ENCODE measurements around the gene NBPF1.
A peak's percentile ranks its signal among the peaks of the same experiment; 100 is the strongest.
"Not testable (repeated sequence)": the region's sequence is repeated elsewhere in the genome, so short reads cannot be mapped to it uniquely, and the experiment has no call there.

Gene NBPF1

DNA sequence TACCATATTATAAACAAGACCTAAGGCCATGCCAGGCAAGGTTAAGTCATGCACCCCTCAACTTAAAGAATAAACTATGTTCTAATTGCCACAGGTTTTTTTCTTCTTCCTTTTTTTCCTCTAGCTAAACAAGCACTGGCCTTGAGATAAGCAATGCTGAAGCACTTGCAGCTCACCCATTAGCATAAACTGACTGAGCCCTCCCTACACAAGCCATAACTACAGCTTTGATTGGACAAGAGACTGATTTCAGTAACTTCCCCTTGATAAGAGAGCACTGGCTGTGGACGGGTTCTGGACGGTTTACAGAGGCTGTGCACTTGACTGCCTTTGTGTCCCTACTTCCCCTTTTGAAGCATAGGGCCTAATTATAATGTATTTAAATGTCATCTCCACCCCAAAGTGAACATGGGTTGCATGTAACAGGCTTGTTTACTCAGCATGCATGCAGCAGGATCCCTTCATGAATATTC is 72.9 kb downstream of the NBPF1 start:
- DNase-seq = not testable (repeated sequence)

- not testable (repeated sequence) for DNase-seq
Observed at GRCh38 chr1:16537528-16537927, 75.8 kb downstream of the NBPF1 start.

GRCh38 chr1:16536796-16537195 is 76.6 kb downstream of the NBPF1 start:
- not testable (repeated sequence) for DNase-seq

DNA sequence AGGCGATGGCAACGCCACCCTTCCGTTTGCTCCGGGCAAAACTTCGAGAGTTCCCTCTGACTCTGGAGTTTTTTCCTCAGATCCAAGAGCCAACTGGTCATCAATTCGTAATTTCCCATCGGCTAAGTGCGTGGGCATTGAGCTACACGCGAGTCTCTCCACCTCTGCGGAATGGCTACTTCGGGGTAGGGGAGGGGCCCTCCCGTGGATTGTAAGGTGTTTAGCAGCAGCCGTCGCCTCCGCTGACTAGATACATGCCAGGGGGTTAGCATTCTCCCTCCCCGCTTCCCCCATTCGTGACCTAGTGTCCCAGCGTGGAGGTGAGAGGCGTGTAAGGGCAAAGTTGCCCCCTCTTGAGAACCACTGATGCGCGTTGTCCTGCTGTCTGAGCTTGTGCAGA is 77.5 kb downstream of the NBPF1 start:
- DNase-seq = not testable (repeated sequence)

DNA sequence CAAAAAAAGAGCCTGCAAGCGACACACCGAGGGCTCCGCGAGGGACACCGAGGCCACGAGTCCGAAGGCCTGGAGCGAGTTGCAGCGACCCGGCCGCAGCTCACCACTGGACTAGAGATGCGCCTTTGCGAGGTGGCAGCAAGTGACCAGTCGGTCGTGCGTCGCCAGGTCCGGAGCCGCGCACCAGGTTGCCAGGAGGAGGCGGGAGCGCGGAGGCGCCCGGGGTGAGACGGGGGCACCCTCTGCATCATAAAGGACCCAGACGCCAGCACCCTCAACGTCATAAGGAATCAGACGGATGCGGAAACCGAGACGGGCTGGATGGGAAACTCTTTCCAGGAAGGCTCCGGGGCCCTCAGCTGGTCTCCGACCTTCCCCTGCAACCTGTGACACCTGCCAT is 77.9 kb downstream of the NBPF1 start:
- not testable (repeated sequence) for DNase-seq

DNA sequence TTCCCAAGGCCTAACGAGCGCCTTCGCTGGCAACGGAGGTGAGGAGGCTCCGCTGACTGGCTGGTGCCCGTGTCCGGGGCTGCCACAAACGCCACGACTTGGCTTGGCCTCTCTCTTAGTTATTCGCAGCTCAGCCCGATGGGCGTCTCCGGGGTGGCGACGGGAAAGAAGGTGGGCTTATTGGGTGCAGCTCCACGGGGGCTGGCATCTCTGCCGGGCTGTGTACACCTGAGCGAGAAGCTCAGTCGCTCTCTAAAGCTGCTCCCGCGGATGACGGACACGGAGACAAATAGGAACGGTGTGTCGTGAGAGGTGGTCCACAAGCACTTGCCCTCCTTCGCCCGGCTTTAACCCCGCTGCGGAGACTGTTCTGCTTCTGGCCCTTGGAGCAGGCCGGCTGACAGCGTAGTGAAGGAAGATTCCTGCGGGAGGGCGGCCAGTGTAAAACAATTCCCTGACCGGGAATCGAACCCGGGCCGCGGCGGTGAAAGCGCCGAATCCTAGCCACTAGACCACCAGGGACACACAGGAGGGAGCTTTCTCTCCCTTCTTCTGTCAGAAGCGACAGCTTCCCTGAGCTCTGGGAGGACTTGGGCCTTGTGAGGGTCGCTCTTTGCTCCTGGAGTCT is 78.4 kb downstream of the NBPF1 start:
- DNase-seq = not testable (repeated sequence)

DNA sequence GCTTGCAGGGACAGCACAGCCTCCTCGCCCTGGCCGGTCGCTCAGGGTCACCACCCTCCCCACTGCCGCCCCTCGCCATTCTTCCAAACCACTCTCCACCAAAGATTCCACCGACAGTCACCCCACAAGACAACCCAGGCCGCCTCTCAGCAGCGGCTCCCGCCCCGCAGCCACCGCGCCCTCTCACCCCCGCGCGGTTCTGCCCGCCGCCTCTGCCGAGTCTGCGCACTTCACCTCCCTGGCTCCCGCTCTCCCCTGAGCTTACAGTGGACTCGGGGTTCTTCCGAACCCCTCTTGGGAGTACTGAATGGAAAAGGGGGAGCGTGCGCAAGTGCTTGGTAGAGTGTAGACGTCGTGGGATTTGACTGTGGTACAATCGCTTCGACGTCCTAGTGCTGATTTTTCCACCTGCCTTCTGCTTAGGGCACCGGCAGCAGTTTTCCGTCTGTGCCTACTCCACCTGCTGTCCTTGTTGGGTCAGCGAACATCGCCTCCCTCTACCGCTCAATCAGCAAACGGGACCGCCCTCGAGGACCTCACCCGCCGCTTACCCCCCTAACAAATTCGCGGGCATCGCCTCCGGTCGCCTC is 79.0 kb downstream of the NBPF1 start:
- DNase-seq = not testable (repeated sequence)

GRCh38 chr1:16532235-16532991 is 81.0 kb downstream of the NBPF1 start:
- not testable (repeated sequence) for DNase-seq

DNA sequence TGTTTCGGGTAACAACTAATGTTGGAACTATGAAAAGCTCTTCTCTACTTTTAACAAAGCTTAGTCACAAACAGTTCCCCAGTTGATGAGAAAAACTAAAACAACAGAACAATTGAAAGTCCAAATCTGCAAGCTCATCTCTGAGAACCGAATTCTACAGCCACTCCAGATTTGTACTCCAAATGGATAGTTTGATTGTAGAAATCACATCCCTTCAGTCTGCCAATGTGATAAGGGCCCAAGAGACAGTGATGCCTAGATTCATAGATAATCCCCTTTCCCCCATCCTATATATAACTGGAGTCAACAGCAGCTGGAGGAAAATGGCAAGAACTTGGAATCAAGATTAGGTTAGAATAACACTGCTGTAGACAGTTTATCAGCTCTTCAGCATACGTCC is 85.0 kb downstream of the NBPF1 start:
- not testable (repeated sequence) for DNase-seq

GRCh38 chr1:16525769-16526168 is 87.6 kb downstream of the NBPF1 start:
- DNase-seq = not testable (repeated sequence)

GRCh38 chr1:16521679-16522078 is 91.7 kb downstream of the NBPF1 start:
- not testable (repeated sequence) for DNase-seq

DNA sequence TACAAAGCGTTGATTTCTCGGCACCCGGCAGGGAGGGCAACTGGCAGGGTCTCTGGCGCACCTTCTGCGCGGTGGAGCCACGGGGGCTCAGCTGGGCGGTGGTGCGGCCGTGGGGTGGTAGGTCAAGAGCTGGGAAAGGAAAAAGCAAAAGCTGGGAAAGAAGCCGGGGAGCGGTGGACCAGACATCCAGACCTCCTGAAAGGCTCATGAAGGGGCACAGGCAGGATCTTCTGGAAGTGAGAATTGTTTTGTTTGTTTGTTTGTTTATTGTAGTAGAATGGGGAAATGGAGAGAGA is 92.1 kb downstream of the NBPF1 start:
- no peak for DNase-seq

- not testable (repeated sequence) for DNase-seq
Observed at GRCh38 chr1:16520435-16521287, 92.7 kb downstream of the NBPF1 start.

GRCh38 chr1:16519255-16519951 is 94.0 kb downstream of the NBPF1 start:
- not testable (repeated sequence) for DNase-seq

- not testable (repeated sequence) for DNase-seq
Observed at GRCh38 chr1:16518913-16519254, 94.5 kb downstream of the NBPF1 start.

DNA sequence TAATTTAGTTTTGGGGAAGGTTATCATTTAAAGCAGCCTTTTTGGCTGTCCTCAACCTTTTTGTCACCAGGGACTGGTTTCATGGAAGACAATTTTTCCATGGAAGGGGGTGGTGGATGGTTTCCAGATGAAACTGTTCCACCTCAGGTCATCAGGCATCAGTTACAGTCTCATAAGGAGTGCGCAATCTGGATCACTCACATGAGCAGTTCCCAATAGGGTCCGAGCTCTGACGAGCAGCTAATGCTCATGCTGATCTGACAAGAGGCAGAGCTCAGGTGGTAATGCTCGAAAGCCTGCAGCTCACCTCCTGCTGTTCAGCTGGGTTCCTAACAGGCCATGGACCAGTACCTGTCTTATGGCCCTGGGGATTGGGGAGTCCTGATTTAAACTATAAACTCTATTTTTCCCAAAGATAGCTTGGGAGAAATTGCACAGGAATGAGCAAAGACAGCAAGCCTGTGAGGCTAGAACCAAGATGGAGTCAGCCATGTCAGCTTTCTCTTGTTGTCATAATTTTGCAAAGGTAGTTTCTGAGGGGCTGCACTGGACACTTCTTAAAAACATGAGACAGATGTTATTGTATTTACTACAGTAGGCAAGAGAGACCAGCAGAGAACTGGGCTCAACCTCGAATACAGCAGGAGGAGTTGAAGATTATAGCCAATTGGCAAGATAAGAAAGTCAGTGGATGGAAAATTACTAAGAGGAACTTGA is 96.5 kb downstream of the NBPF1 start:
- not testable (repeated sequence) for DNase-seq

DNA sequence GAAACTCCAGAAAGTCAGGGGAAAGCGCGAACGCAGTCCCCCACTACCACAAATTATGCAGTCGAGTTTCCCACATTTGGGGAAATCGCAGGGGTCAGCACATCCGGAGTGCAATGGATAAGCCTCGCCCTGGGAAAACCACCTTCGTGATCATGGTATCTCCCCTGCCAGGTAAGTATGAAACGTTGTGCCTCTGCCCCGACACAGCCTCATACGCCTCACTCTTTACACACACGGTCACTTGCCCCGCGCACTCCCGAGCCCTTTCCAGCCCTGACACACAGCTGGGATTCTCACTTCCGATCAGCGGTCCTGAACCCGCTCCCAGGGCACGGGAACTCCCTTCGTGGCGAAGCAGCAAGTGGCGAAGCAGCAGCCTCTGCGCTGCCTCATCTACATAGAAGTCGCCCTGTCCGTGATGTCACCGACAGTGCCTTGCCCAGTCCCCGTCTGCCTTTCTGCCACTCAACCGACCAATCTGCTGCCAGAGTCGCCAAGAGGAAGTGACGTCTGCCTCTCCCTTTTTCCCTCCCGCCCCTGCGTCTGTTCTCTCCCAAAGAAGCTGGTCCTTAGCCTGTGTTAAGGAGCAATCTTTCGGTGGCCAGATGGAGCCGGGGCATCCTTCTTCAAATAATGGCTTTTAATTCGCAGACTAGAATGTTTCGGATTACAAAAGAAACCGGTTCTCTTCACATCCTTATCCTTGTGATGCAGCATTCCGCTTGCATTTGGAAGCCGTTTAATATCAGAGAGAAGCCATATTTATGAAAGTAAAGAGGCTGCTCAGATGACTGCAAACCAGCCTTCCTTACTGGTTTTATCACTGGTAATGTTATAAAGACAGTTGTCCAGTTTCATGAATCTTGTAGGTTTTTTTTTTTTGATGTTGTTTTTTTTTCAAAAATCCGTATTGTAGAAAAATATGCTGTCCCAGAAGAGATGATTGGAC is 99.0 kb downstream of the NBPF1 start, which contains the start of gene RNU1-1:
TSS of gene RNU1-1 (minus strand) at position 179 of the 949 bp plus-strand sequence.
- DNase-seq = peak; percentile 68

DNA sequence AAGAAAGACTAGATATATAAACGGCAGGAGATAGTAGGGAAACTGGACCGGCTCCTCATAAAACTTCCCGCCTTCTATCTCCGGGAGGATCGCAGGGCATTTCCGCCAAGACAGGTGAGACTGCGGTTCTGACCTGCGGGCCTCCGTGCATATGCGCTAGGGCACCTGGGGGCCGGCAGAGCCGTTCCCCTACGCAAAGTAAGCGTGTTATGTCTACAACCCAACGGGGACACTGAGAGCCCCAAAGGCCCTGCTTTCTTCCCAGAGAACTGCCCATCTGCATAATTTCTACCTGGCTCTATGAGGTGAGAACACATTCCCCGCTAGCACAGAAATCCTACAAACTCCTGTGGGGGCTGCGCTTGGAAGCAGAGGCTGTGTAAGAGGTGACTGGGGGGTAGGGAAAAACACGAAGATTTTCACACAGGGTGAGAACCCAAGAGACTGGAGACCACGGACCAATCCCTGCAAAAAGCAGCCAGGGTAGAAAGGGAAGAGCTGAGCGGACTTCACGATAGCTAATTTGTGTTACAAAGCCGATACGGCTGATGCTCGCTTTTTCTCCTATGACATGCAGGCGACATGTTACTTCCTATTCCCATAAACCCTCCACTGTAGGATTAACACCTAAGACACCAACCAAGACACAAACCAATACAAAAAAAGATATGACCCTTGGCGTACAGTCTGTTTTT is 99.8 kb downstream of the NBPF1 start:
- peak; percentile 32 for DNase-seq

DNA sequence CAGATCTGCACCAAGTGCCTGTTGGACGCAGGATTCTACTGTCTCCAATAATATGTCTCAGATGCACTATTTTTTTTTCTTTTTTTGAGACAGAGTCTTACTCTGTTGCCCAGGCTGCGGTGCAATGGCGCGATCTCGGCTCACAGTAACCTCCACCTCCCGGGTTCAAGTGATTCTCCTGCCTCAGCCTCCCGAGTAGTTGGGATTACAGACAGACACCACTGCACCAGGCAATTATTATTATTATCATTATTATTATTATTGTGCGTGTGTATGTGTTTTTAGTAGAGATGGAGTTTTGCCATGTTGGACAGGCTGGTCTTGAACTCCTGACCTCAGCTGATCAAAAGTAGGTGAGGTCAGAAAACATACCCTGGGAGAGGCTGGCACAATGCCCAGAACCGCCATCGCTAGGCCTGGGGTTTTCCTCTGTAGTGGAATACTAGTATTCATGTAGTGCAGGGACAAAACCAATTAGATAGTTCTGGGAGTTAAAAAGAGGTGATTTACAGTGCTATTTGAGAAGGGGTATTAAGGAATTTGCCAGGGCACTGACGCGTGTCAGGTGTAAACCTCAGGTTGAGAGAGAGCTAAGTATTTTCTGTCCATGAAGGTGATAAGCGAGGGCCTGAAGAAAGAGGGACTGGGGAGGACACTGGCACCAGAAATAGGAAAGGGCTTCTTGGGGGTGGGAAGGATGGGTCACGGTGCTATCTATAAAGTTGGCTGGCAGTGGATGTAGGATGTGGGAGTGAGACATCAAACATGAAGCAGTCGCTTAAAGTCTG is 100.5 kb downstream of the NBPF1 start:
- not testable (repeated sequence) for DNase-seq

Data from activated effector memory CD4-positive, alpha-beta T cell treated with Interleukin-2 at 50 U/mL for 16 hours (primary cell).